Measurements from ENCODE around the gene ITGA4.

The ITGA4 gene

GRCh38 chr2:181563101-181563692, 106.0 kb downstream of the ITGA4 start:
- Histone ChIP-seq H3K4me2 (no peak overlapping the region), H3K27me3 (no peaks in the 10 kb centered on the region), H3K4me3 (no peak overlapping the region), H3K9me3 (no peaks in the 10 kb centered on the region), H3K9ac (no peak overlapping the region), H3K4me1 (no peaks in the 10 kb centered on the region), H3K27ac (no peak overlapping the region), H3K36me3 (no peaks in the 10 kb centered on the region), H4K20me1 (no peaks in the 10 kb centered on the region)
- TF ChIP-seq Cebpa-rat (IDR thresholded peaks at IDR 0.05), result no peak

GRCh38 chr2:181566334-181567032, 109.3 kb downstream of the ITGA4 start:
- Histone ChIP-seq H3K27me3 (no peaks in the 10 kb centered on the region), H3K4me2 (no peak overlapping the region), H3K27ac (no peak overlapping the region), H3K9me3 (no peaks in the 10 kb centered on the region), H3K9ac (no peak overlapping the region), H3K4me1 (no peaks in the 10 kb centered on the region), H3K4me3 (no peak overlapping the region), H3K36me3 (no peaks in the 10 kb centered on the region), H4K20me1 (no peaks in the 10 kb centered on the region)
- no peak for TF ChIP-seq Cebpa-rat (IDR thresholded peaks at IDR 0.05)

- no peak overlapping the region for H3K4me3 ChIP-seq
- no peak overlapping the region for H3K4me2 ChIP-seq
- no peak overlapping the region for H3K27ac ChIP-seq
- 0 out of 2 replicates have a peak, but pooled peaks cover 5% of the 10 kb centered on the region for H3K4me1 ChIP-seq
- H3K27me3 ChIP-seq, result no peaks in the 10 kb centered on the region
- no peak for TF ChIP-seq Cebpa-rat (IDR thresholded peaks at IDR 0.05)
- no peaks in the 10 kb centered on the region for H3K36me3 ChIP-seq
- no peak overlapping the region for H3K9ac ChIP-seq
- H4K20me1 ChIP-seq, result no peaks in the 10 kb centered on the region
- H3K9me3 ChIP-seq, result no peaks in the 10 kb centered on the region
These were observed 112.9 kb downstream of the ITGA4 start for GRCh38 chr2:181570059-181570458.

GRCh38 chr2:181570833-181571661, 113.9 kb downstream of the ITGA4 start:
- Histone ChIP-seq H3K4me1 (0 out of 2 replicates have a peak, but pooled peaks cover 5% of the 10 kb centered on the region), H3K27ac (no peak overlapping the region), H3K36me3 (no peaks in the 10 kb centered on the region), H3K9me3 (no peaks in the 10 kb centered on the region), H3K4me2 (no peak overlapping the region), H3K9ac (no peak overlapping the region), H3K27me3 (no peaks in the 10 kb centered on the region), H4K20me1 (no peaks in the 10 kb centered on the region), H3K4me3 (no peak overlapping the region)
- no peak for TF ChIP-seq Cebpa-rat (IDR thresholded peaks at IDR 0.05)

- H3K4me3 ChIP-seq, result no peak overlapping the region
- no peaks in the 10 kb centered on the region for H4K20me1 ChIP-seq
- H3K27me3 ChIP-seq, result no peaks in the 10 kb centered on the region
- H3K4me2 ChIP-seq, result no peak overlapping the region
- H3K9me3 ChIP-seq, result no peaks in the 10 kb centered on the region
- 0 out of 2 replicates have a peak, but pooled peaks cover 5% of the 10 kb centered on the region for H3K4me1 ChIP-seq
- H3K36me3 ChIP-seq, result no peaks in the 10 kb centered on the region
- no peak overlapping the region for H3K27ac ChIP-seq
- no peak for TF ChIP-seq Cebpa-rat (IDR thresholded peaks at IDR 0.05)
- H3K9ac ChIP-seq, result no peak overlapping the region
These were observed 116.1 kb downstream of the ITGA4 start for GRCh38 chr2:181573140-181573736.

GRCh38 chr2:181574321-181574720, 117.1 kb downstream of the ITGA4 start:
- no peaks in the 10 kb centered on the region for H3K27me3 ChIP-seq
- no peaks in the 10 kb centered on the region for H4K20me1 ChIP-seq
- no peaks in the 10 kb centered on the region for H3K9me3 ChIP-seq
- no peak overlapping the region for H3K4me3 ChIP-seq
- H3K27ac ChIP-seq, result no peak overlapping the region
- H3K4me2 ChIP-seq, result no peak overlapping the region
- TF ChIP-seq Cebpa-rat (IDR thresholded peaks at IDR 0.05), result no peak
- no peaks in the 10 kb centered on the region for H3K36me3 ChIP-seq
- no peak overlapping the region for H3K9ac ChIP-seq
- H3K4me1 ChIP-seq, result 0 out of 2 replicates have a peak, but pooled peaks cover 5% of the 10 kb centered on the region

GRCh38 chr2:181575024-181575649, 118.0 kb downstream of the ITGA4 start:
- Histone ChIP-seq H3K9me3 (no peaks in the 10 kb centered on the region), H3K27me3 (no peaks in the 10 kb centered on the region), H3K36me3 (no peaks in the 10 kb centered on the region), H3K4me1 (0 out of 2 replicates have a peak, but pooled peaks cover 5% of the 10 kb centered on the region), H3K4me2 (no peak overlapping the region), H3K4me3 (no peak overlapping the region), H3K9ac (no peak overlapping the region), H3K27ac (no peak overlapping the region), H4K20me1 (no peaks in the 10 kb centered on the region)
- TF ChIP-seq Cebpa-rat (IDR thresholded peaks at IDR 0.05), result no peak

GRCh38 chr2:181575650-181576025, 118.5 kb downstream of the ITGA4 start:
- Histone ChIP-seq H3K4me1 (0 out of 2 replicates have a peak, but pooled peaks cover 5% of the 10 kb centered on the region), H3K27ac (no peak overlapping the region), H3K4me3 (no peak overlapping the region), H3K9ac (no peak overlapping the region), H4K20me1 (no peaks in the 10 kb centered on the region), H3K9me3 (no peaks in the 10 kb centered on the region), H3K4me2 (no peak overlapping the region), H3K27me3 (no peaks in the 10 kb centered on the region), H3K36me3 (no peaks in the 10 kb centered on the region)
- TF ChIP-seq Cebpa-rat (IDR thresholded peaks at IDR 0.05), result no peak

- Histone ChIP-seq H3K9ac (no peak overlapping the region), H3K4me3 (no peak overlapping the region), H3K4me1 (0 out of 2 replicates have a peak, but pooled peaks cover 5% of the 10 kb centered on the region), H3K36me3 (no peaks in the 10 kb centered on the region), H4K20me1 (no peaks in the 10 kb centered on the region), H3K27ac (no peak overlapping the region), H3K27me3 (no peaks in the 10 kb centered on the region), H3K9me3 (no peaks in the 10 kb centered on the region), H3K4me2 (no peak overlapping the region)
- TF ChIP-seq Cebpa-rat (IDR thresholded peaks at IDR 0.05), result no peak
These were observed 119.2 kb downstream of the ITGA4 start for GRCh38 chr2:181576431-181576830.
